Fibroblast of the aortic adventitia (primary cell): Measurements from ENCODE around the gene ERLIN1. TPM values are rescaled to one million over a fixed set of nuclear protein-coding genes. Genes with fewer than 3 reads are reported as not detected.
A peak's percentile ranks its signal among the peaks of the same experiment; 100 is the strongest.

Source experiments
- DNase-seq: peaks from one replicate; pipeline ENCODE4 v3.0.0-alpha.2; 2010; ENCODE audit warnings: low read depth
- H3K4me3 ChIP-seq: 2 replicates; pipeline ENCODE4 v1.5.1; 2011; ENCODE audit warnings: low read depth, mild to moderate bottlenecking, control low read depth, low read length, moderate library complexity
- total RNA-seq: library from RNA; depleted of rRNA; stranded (reverse); fragments of >200 nt; gene quantifications from 2 replicates; pipeline ENCODE4 v1.2.3, GENCODE V29; 2012; ENCODE audit warnings: low replicate concordance
- TF ChIP-seq, protein P1 (sequence below): IDR thresholded peaks from 2 replicates; pipeline ENCODE4 v1.5.1; 2011; ENCODE audit warnings: mild to moderate bottlenecking, low read length, control low read depth, inconsistent platforms; ENCODE audit not compliant: insufficient read depth

Gene ERLIN1
- total RNA-seq, 1 donor = 53.6 TPM

- DNase-seq = no peak
- H3K4me3 ChIP-seq = no peak overlapping the region
- TF ChIP-seq, protein P1, sequence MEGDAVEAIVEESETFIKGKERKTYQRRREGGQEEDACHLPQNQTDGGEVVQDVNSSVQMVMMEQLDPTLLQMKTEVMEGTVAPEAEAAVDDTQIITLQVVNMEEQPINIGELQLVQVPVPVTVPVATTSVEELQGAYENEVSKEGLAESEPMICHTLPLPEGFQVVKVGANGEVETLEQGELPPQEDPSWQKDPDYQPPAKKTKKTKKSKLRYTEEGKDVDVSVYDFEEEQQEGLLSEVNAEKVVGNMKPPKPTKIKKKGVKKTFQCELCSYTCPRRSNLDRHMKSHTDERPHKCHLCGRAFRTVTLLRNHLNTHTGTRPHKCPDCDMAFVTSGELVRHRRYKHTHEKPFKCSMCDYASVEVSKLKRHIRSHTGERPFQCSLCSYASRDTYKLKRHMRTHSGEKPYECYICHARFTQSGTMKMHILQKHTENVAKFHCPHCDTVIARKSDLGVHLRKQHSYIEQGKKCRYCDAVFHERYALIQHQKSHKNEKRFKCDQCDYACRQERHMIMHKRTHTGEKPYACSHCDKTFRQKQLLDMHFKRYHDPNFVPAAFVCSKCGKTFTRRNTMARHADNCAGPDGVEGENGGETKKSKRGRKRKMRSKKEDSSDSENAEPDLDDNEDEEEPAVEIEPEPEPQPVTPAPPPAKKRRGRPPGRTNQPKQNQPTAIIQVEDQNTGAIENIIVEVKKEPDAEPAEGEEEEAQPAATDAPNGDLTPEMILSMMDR = no peak
Observed at GRCh38 chr10:100153239-100153825, 32.5 kb downstream of the ERLIN1 start.

DNA sequence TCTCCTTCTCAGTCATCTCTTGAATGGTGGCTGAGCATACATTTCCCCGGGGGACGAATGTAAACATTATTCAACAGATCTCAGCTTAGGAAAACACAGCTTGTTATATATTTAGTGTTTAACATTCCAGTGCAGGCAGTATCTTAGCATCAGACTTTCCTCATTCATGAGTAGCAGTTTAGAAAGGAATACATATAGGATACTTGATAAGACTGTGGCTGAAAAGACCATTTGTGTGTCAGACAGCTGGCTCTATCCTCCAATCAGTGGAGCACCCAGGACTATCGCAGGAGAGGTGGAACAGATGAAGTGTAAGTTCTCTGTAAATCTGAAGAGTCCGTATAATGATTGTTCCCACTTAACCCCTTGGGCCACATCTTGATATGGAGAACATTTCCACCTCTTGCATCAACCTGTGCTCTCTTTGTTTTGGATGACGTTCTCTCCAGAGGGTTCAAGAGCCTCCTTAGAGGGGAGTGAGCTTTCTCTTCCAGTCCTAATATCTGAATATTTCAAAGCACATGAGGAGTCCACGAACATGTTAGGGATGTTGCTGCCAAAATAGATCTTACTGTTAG is 34.0 kb downstream of the ERLIN1 start:
- TF ChIP-seq, protein P1 = no peak
- DNase-seq = no peak
- H3K4me3 ChIP-seq = no peak overlapping the region

- TF ChIP-seq, protein P1 = no peak
- no peak overlapping the region for H3K4me3 ChIP-seq
- peak; percentile 7 for DNase-seq
Observed at GRCh38 chr10:100148353-100149211, 37.2 kb downstream of the ERLIN1 start.

GRCh38 chr10:100146875-100147650 is 38.8 kb downstream of the ERLIN1 start:
- DNase-seq = peak; percentile 35
- no peak overlapping the region for H3K4me3 ChIP-seq
- TF ChIP-seq, protein P1 = no peak

DNA sequence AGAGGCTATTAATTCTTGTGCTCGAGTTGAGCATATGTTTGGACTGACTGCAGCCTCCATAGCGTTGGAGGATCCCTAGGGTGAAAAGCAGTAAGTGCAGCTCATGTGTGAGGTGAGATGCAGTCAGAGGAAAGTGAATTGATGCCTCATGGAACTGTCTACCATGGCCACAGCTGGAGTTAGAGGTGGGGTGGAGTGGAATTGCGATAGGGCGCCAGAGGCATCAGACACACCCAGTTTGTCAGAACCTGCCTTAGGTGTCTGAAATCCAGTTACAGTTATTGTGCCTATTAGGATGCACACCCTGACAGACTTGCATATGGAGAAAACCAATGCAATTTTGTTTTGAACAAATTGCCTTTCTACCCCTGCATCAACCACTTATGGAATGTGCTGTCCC is 39.4 kb downstream of the ERLIN1 start:
- no peak overlapping the region for H3K4me3 ChIP-seq
- DNase-seq = no peak
- TF ChIP-seq, protein P1 = no peak

DNA sequence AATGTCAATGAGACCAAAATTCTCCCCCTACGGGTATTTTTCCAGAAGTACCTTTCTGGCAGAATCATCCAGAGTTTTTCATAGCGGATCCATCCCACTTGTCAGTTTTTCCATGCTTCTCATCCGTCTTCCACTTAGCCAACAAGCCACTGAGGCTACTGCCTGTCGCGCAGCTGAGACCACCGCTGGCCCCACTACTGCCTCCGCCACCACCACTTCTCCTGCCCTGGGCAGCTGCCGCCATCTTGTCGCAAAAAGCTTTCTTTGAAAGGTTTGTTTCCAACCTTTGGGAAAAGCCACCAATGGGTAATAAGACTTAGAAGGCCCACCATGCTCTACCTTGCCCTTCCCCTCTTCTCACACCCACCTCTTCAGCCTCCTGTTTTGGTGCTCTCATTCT is 42.1 kb downstream of the ERLIN1 start:
- TF ChIP-seq, protein P1 = no peak
- no peak for DNase-seq
- no peak overlapping the region for H3K4me3 ChIP-seq
